GM10248 (cell line): ENCODE data around the gene KCNMA1.

Source experiments
- CTCF ChIA-PET: fragments of 300-600 bp; sonication (Branson Sonifier 250); formaldehyde crosslinking; extraction: SDS; loops from one replicate; lab custom pipeline; 2021; ENCODE audit warnings: antibody characterized with exemption; lab: Yijun Ruan, JAX
- POLR2A ChIA-PET: fragments of 350-650 bp; sonication (Branson Sonifier 250); formaldehyde crosslinking; extraction: SDS; loops from one replicate; lab custom pipeline; 2020; ENCODE audit warnings: antibody characterized with exemption; lab: Yijun Ruan, JAX
- DNase-seq: peaks from one replicate; pipeline ENCODE4 v3.0.0; 2012; ENCODE audit errors: extremely low spot score
- CTCF ChIP-seq: IDR thresholded peaks from 2 replicates; pipeline ENCODE4 v1.5.1; 2012; ENCODE audit warnings: mild to moderate bottlenecking, low read depth; ENCODE audit errors: extremely low read depth, missing control alignments, control extremely low read depth

KCNMA1 gene

GRCh38 chr10:77397103-77397502 is 240.5 kb downstream of the KCNMA1 start:
- ChIA-PET CTCF (no interaction called here), POLR2A (no interaction called here)
- TF ChIP-seq CTCF, result no peak
- DNase-seq, result no peak

GRCh38 chr10:77396290-77396689 is 241.3 kb downstream of the KCNMA1 start:
- POLR2A ChIA-PET, result no interaction called here
- CTCF ChIA-PET, result interaction anchor here (1.4 kb wide), 1 partner anchor 246 kb away, joined by 5 read pairs; no protein-coding TSS in a partner anchor
- no peak for DNase-seq
- TF ChIP-seq CTCF, result no peak

GRCh38 chr10:77393821-77394501 is 243.6 kb downstream of the KCNMA1 start:
- CTCF ChIA-PET, result interaction anchor here (1.3 to 4.5 kb wide), 10 partner anchors 12 to 318 kb away, joined by 4 to 22 read pairs (median 8); no protein-coding TSS in a partner anchor
- POLR2A ChIA-PET, result no interaction called here

GRCh38 chr10:77393411-77393810 is 244.2 kb downstream of the KCNMA1 start:
- peak; percentile 2 for TF ChIP-seq CTCF
- CTCF ChIA-PET, result interaction anchor here (1.1 to 4.5 kb wide), 15 partner anchors 10 to 324 kb away, joined by 3 to 22 read pairs (median 7); no protein-coding TSS in a partner anchor
- POLR2A ChIA-PET, result no interaction called here
- no peak for DNase-seq

More at GRCh38 chr10:77393821-77394501, 243.6 kb downstream of the KCNMA1 start:
- TF ChIP-seq CTCF, result no peak
- DNase-seq, result no peak

- POLR2A ChIA-PET, result no interaction called here
- TF ChIP-seq CTCF, result no peak
- CTCF ChIA-PET, result interaction anchor here (0.7 to 4.5 kb wide), 26 partner anchors 9 to 325 kb away, joined by 3 to 22 read pairs (median 4); no protein-coding TSS in a partner anchor
- no peak for DNase-seq
Observed at GRCh38 chr10:77392851-77393250, 244.8 kb downstream of the KCNMA1 start.

GRCh38 chr10:77392236-77392721 is 245.3 kb downstream of the KCNMA1 start:
- TF ChIP-seq CTCF, result no peak
- POLR2A ChIA-PET, result no interaction called here
- CTCF ChIA-PET, result interaction anchor here (0.7 to 4.5 kb wide), 29 partner anchors 9 to 325 kb away, joined by 3 to 22 read pairs (median 4); no protein-coding TSS in a partner anchor
- DNase-seq, result no peak
